SH-SY5Y (cell line): Measurements from ENCODE around the gene ASAP2.

ENCODE experiments used
- GATA2 ChIP-seq: IDR thresholded peaks from 2 replicates; pipeline ENCODE4 v1.6.1; 2011; ENCODE audit warnings: mild to moderate bottlenecking, low read depth, low read length
- GATA3 ChIP-seq: IDR thresholded peaks from 2 replicates; pipeline ENCODE4 v1.6.1; 2011; ENCODE audit warnings: low read depth, mild to moderate bottlenecking, low read length, moderate library complexity

DNA sequence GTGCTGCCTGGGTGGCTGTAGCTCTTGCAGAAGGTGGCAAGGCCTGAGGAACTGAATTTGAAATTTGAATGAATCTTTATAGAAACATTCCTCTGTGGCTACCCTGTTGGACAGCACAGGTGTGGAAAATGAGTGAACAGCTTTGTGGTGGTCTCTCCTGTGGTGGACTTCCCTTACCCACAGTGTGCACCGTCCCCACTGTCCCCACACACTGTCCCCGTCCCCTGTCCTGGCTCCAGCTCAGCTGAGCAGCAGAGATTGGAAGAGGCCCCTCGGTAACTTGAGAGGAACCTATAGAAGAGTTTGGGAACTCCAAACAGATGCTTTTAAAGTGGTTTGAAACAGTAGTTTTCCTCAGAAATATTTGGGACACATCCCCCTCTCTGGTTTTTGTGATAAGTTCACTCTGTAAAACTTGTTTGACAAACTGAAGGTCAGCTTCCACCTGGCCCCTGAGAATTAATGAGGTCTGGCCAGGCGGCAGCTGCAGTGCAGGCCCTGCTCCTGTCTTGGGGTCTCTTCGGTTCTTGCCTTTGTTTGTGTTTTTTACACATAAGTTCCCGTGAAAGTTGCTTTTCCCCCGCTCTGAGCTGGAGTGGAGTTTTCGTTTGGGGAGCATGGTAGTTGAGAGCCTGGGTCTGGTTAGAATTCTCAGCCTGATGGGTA, 63.2 kb downstream of the ASAP2 start:
- TF ChIP-seq GATA2: no peak
- TF ChIP-seq GATA3: no peak
